Left cardiac atrium (tissue), 4 donors: ENCODE measurements around the gene ETV6. TPM values are rescaled to one million over a fixed set of nuclear protein-coding genes. Genes with fewer than 3 reads are reported as not detected.

Source experiments
- ATAC-seq, 2 donors: fragments of 200-7000 bp; cut with Tn5 transposase; one replicate each; pipeline ENCODE4 v1.9.1; 2020; ENCODE audit warnings: mild to moderate bottlenecking in 2 of 2, moderate library complexity in 2 of 2
- DNase-seq: peaks from one replicate; pipeline ENCODE4 v3.0.0-alpha.2; 2020
- intact Hi-C, 2 donors: fragments of 100-400 bp; cut with DNase I; formaldehyde crosslinking; loops; one replicate each; pipeline versions ENCODE4 v1.14.1 to v1.15.1; 2022 to 2023
- total RNA-seq, 2 donors: library from RNA; stranded (reverse); fragmentation: NEBNext Ultra II Directional; extraction: Animal tissue kit (Norgen Biotek cat#: 25700); gene quantifications; one replicate each; pipeline ENCODE4 v1.2.1, GENCODE V29; 2021
- donor health status: DM: no; HTN: yes; CAD: no.
- donor health status: DM: no; HTN: yes; CAD: no; lungs with severe emphysema.
- donor health status: DM: yes; HTN: yes; CAD: no.
- donor health status: Dilated cardiomyopathy.

Gene ETV6
- total RNA-seq, 2 donors from 2014 or later = 12.1 to 20.2 TPM

- intact Hi-C loops = no loop called here
Observed at GRCh38 chr12:11685316-11685715, 35.8 kb downstream of the ETV6 start.

GRCh38 chr12:11685716-11686115 lies 36.2 kb downstream of the ETV6 start:
- DNase-seq = no peak
- intact Hi-C loops = no loop called here
- ATAC-seq = no peak

More at GRCh38 chr12:11685316-11685715, 35.8 kb downstream of the ETV6 start:
- no peak for DNase-seq
- ATAC-seq = no peak

- intact Hi-C loops = no loop called here
- no peak for ATAC-seq
- no peak for DNase-seq
Observed at GRCh38 chr12:11686120-11686519, 36.6 kb downstream of the ETV6 start.

- ATAC-seq (no peak), DNase-seq (no peak)
- intact Hi-C loops = no loop called here
Observed at GRCh38 chr12:11687528-11687927, 38.1 kb downstream of the ETV6 start.

GRCh38 chr12:11688379-11688778 lies 38.9 kb downstream of the ETV6 start:
- no peak for ATAC-seq
- DNase-seq = no peak
- intact Hi-C loops = no loop called here

GRCh38 chr12:11688831-11689230 lies 39.4 kb downstream of the ETV6 start:
- DNase-seq (no peak), ATAC-seq (no peak)
- intact Hi-C loops = no loop called here

GRCh38 chr12:11689591-11690186 lies 40.2 kb downstream of the ETV6 start:
- ATAC-seq (no peak), DNase-seq (no peak)

GRCh38 chr12:11693067-11693466 lies 43.6 kb downstream of the ETV6 start:
- ATAC-seq = peak; percentile 16 to 41
- intact Hi-C loops = no loop called here
- no peak for DNase-seq

More at GRCh38 chr12:11689591-11690186, 40.2 kb downstream of the ETV6 start:
- intact Hi-C loops = no loop called here

- ATAC-seq = no peak
- no peak for DNase-seq
- intact Hi-C loops = no loop called here
Observed at GRCh38 chr12:11693601-11694000, 44.1 kb downstream of the ETV6 start.

- intact Hi-C loops = no loop called here
- DNase-seq = no peak
- no peak for ATAC-seq
Observed at GRCh38 chr12:11694528-11694927, 45.1 kb downstream of the ETV6 start.

- no peak for DNase-seq
- intact Hi-C loops = no loop called here
- peak; percentile 68 to 73 for ATAC-seq
Observed at GRCh38 chr12:11695321-11695720, 45.8 kb downstream of the ETV6 start.

- ATAC-seq = no peak
- no peak for DNase-seq
- intact Hi-C loops = no loop called here
Observed at GRCh38 chr12:11696084-11696483, 46.6 kb downstream of the ETV6 start.

GRCh38 chr12:11697131-11697530 lies 47.7 kb downstream of the ETV6 start:
- intact Hi-C loops = no loop called here
- DNase-seq = no peak
- no peak for ATAC-seq

GRCh38 chr12:11697670-11698387 lies 48.4 kb downstream of the ETV6 start:
- DNase-seq (no peak), ATAC-seq (no peak)
- intact Hi-C loops = no loop called here

- ATAC-seq (no peak), DNase-seq (no peak)
- intact Hi-C loops = no loop called here
Observed at GRCh38 chr12:11698729-11699128, 49.3 kb downstream of the ETV6 start.

- no peak for DNase-seq
- intact Hi-C loops = no loop called here
- ATAC-seq = no peak
Observed at GRCh38 chr12:11701433-11701832, 52.0 kb downstream of the ETV6 start.

GRCh38 chr12:11702959-11703358 lies 53.5 kb downstream of the ETV6 start:
- DNase-seq (no peak), ATAC-seq (no peak)
- intact Hi-C loops = no loop called here

GRCh38 chr12:11703378-11703777 lies 53.9 kb downstream of the ETV6 start:
- ATAC-seq = no peak
- intact Hi-C loops = no loop called here
- no peak for DNase-seq

- no peak for ATAC-seq
- DNase-seq = no peak
- intact Hi-C loops = no loop called here
Observed at GRCh38 chr12:11704089-11704488, 54.6 kb downstream of the ETV6 start.

GRCh38 chr12:11705010-11705409 lies 55.5 kb downstream of the ETV6 start:
- intact Hi-C loops = no loop called here
- DNase-seq = no peak
- ATAC-seq = peak in 1 of 2 donors; percentile 53
